Activated naive CD8-positive, alpha-beta T cell treated with anti-CD3 and anti-CD28 coated beads, Interleukin-2, amount 50 U/mL, for 24 hours (primary cell): ENCODE data around the gene HTR3A.

ENCODE experiments used
- ATAC-seq: fragments of 150-1000 bp; cut with Tn5 transposase; one replicate; pipeline ENCODE4 v1.10.0; 2021
- DNase-seq: peaks from one replicate; pipeline ENCODE4 v3.0.0; 2021
- H3K27ac Mint-ChIP-seq: one replicate; pipeline ENCODE4 v1.8.0; 2021; ENCODE audit warnings: mild to moderate bottlenecking, mixed read lengths
- H3K27me3 Mint-ChIP-seq: one replicate; pipeline ENCODE4 v1.8.0; 2021; ENCODE audit warnings: mixed read lengths
- H3K36me3 Mint-ChIP-seq: one replicate; pipeline ENCODE4 v1.8.0; 2021; ENCODE audit warnings: low read depth, mixed read lengths
- H3K4me1 Mint-ChIP-seq: one replicate; pipeline ENCODE4 v1.8.0; 2021; ENCODE audit warnings: mixed read lengths
- H3K4me3 Mint-ChIP-seq: one replicate; pipeline ENCODE4 v1.8.0; 2021; ENCODE audit warnings: mild to moderate bottlenecking, moderate library complexity, mixed read lengths
- H3K9me3 Mint-ChIP-seq: one replicate; pipeline ENCODE4 v1.8.0; 2021; ENCODE audit warnings: mixed read lengths

The HTR3A gene

GRCh38 chr11:113991170-113991569, 16.3 kb downstream of the HTR3A start:
- DNase-seq (peak; percentile 17), ATAC-seq (no peak)
- peaks cover 21% of the 10 kb centered on the region for H3K27me3 Mint-ChIP-seq
- H3K9me3 Mint-ChIP-seq, result no peaks in the 10 kb centered on the region
- no peaks in the 10 kb centered on the region for H3K4me1 Mint-ChIP-seq
- H3K36me3 Mint-ChIP-seq, result no peaks in the 10 kb centered on the region
- no peak overlapping the region for H3K27ac Mint-ChIP-seq
- no peak overlapping the region for H3K4me3 Mint-ChIP-seq

GRCh38 chr11:113991718-113992458, 17.0 kb downstream of the HTR3A start:
- Mint-ChIP-seq H3K4me3 (no peak overlapping the region), H3K9me3 (no peaks in the 10 kb centered on the region), H3K27ac (no peak overlapping the region), H3K4me1 (no peaks in the 10 kb centered on the region), H3K36me3 (no peaks in the 10 kb centered on the region), H3K27me3 (peaks cover 18% of the 10 kb centered on the region)
- DNase-seq (no peak), ATAC-seq (no peak)

GRCh38 chr11:113992459-113993110, 17.7 kb downstream of the HTR3A start:
- H3K27me3 Mint-ChIP-seq, result peaks cover 21% of the 10 kb centered on the region
- no peaks in the 10 kb centered on the region for H3K9me3 Mint-ChIP-seq
- DNase-seq (no peak), ATAC-seq (no peak)
- H3K27ac Mint-ChIP-seq, result no peak overlapping the region
- no peak overlapping the region for H3K4me3 Mint-ChIP-seq
- no peaks in the 10 kb centered on the region for H3K4me1 Mint-ChIP-seq
- no peaks in the 10 kb centered on the region for H3K36me3 Mint-ChIP-seq

- DNase-seq, result peak; percentile 46
- Mint-ChIP-seq H3K4me3 (no peak overlapping the region), H3K27me3 (peaks cover 21% of the 10 kb centered on the region), H3K36me3 (no peaks in the 10 kb centered on the region), H3K27ac (no peak overlapping the region), H3K9me3 (no peaks in the 10 kb centered on the region), H3K4me1 (no peaks in the 10 kb centered on the region)
- no peak for ATAC-seq
Observed at GRCh38 chr11:113994077-113994954, 19.4 kb downstream of the HTR3A start.

GRCh38 chr11:113997473-113997872, 22.6 kb downstream of the HTR3A start:
- ATAC-seq (no peak), DNase-seq (no peak)
- no peaks in the 10 kb centered on the region for H3K9me3 Mint-ChIP-seq
- no peaks in the 10 kb centered on the region for H3K36me3 Mint-ChIP-seq
- no peak overlapping the region for H3K4me3 Mint-ChIP-seq
- H3K27me3 Mint-ChIP-seq, result peaks cover 12% of the 10 kb centered on the region
- no peaks in the 10 kb centered on the region for H3K4me1 Mint-ChIP-seq
- H3K27ac Mint-ChIP-seq, result no peak overlapping the region

- no peak overlapping the region for H3K4me3 Mint-ChIP-seq
- no peak for DNase-seq
- H3K27me3 Mint-ChIP-seq, result peaks cover 5% of the 10 kb centered on the region
- ATAC-seq, result no peak
- H3K9me3 Mint-ChIP-seq, result no peaks in the 10 kb centered on the region
- no peak overlapping the region for H3K27ac Mint-ChIP-seq
- H3K4me1 Mint-ChIP-seq, result no peaks in the 10 kb centered on the region
- no peaks in the 10 kb centered on the region for H3K36me3 Mint-ChIP-seq
Observed at GRCh38 chr11:113998574-113998973, 23.7 kb downstream of the HTR3A start.

GRCh38 chr11:114000526-114000925, 25.6 kb downstream of the HTR3A start:
- no peaks in the 10 kb centered on the region for H3K36me3 Mint-ChIP-seq
- no peak overlapping the region for H3K27ac Mint-ChIP-seq
- H3K4me3 Mint-ChIP-seq, result no peak overlapping the region
- no peak for DNase-seq
- H3K9me3 Mint-ChIP-seq, result no peaks in the 10 kb centered on the region
- H3K27me3 Mint-ChIP-seq, result peaks cover 5% of the 10 kb centered on the region
- peak; percentile 24 for ATAC-seq
- H3K4me1 Mint-ChIP-seq, result no peaks in the 10 kb centered on the region

- DNase-seq, result no peak
- ATAC-seq, result no peak
- Mint-ChIP-seq H3K4me1 (no peaks in the 10 kb centered on the region), H3K9me3 (no peaks in the 10 kb centered on the region), H3K36me3 (no peaks in the 10 kb centered on the region), H3K27ac (no peak overlapping the region), H3K4me3 (no peak overlapping the region), H3K27me3 (peaks cover 5% of the 10 kb centered on the region)
Observed at GRCh38 chr11:114001416-114001815, 26.5 kb downstream of the HTR3A start.

- Mint-ChIP-seq H3K27ac (no peak overlapping the region), H3K9me3 (no peaks in the 10 kb centered on the region), H3K4me3 (no peak overlapping the region), H3K4me1 (no peaks in the 10 kb centered on the region), H3K27me3 (peaks cover 5% of the 10 kb centered on the region), H3K36me3 (no peaks in the 10 kb centered on the region)
- DNase-seq, result no peak
- ATAC-seq, result no peak
Observed at GRCh38 chr11:114008331-114008730, 33.4 kb downstream of the HTR3A start.

- Mint-ChIP-seq H3K4me1 (no peaks in the 10 kb centered on the region), H3K4me3 (no peak overlapping the region), H3K9me3 (no peaks in the 10 kb centered on the region), H3K36me3 (no peaks in the 10 kb centered on the region), H3K27me3 (peaks cover 3% of the 10 kb centered on the region), H3K27ac (no peak overlapping the region)
- DNase-seq, result no peak
- no peak for ATAC-seq
Observed at GRCh38 chr11:114010931-114011330, 36.0 kb downstream of the HTR3A start.

GRCh38 chr11:114011443-114011842, 36.5 kb downstream of the HTR3A start:
- H3K27ac Mint-ChIP-seq, result no peak overlapping the region
- ATAC-seq (no peak), DNase-seq (no peak)
- no peak overlapping the region for H3K4me3 Mint-ChIP-seq
- H3K9me3 Mint-ChIP-seq, result no peaks in the 10 kb centered on the region
- H3K27me3 Mint-ChIP-seq, result peaks cover 3% of the 10 kb centered on the region
- H3K36me3 Mint-ChIP-seq, result no peaks in the 10 kb centered on the region
- no peaks in the 10 kb centered on the region for H3K4me1 Mint-ChIP-seq

- no peak overlapping the region for H3K27ac Mint-ChIP-seq
- ATAC-seq (no peak), DNase-seq (no peak)
- H3K27me3 Mint-ChIP-seq, result peaks cover 3% of the 10 kb centered on the region
- no peaks in the 10 kb centered on the region for H3K9me3 Mint-ChIP-seq
- no peak overlapping the region for H3K4me3 Mint-ChIP-seq
- H3K4me1 Mint-ChIP-seq, result no peaks in the 10 kb centered on the region
- H3K36me3 Mint-ChIP-seq, result no peaks in the 10 kb centered on the region
Observed at GRCh38 chr11:114015117-114015516, 40.2 kb downstream of the HTR3A start.

- Mint-ChIP-seq H3K4me1 (no peaks in the 10 kb centered on the region), H3K27me3 (peaks cover 3% of the 10 kb centered on the region), H3K4me3 (no peak overlapping the region), H3K27ac (no peak overlapping the region), H3K36me3 (no peaks in the 10 kb centered on the region), H3K9me3 (no peaks in the 10 kb centered on the region)
- no peak for ATAC-seq
- DNase-seq, result no peak
Observed at GRCh38 chr11:114016986-114017385, 42.1 kb downstream of the HTR3A start.

GRCh38 chr11:114017723-114018122, 42.8 kb downstream of the HTR3A start:
- H3K4me3 Mint-ChIP-seq, result no peak overlapping the region
- no peak for DNase-seq
- H3K4me1 Mint-ChIP-seq, result no peaks in the 10 kb centered on the region
- H3K9me3 Mint-ChIP-seq, result no peaks in the 10 kb centered on the region
- ATAC-seq, result no peak
- H3K27me3 Mint-ChIP-seq, result no peaks in the 10 kb centered on the region
- no peak overlapping the region for H3K27ac Mint-ChIP-seq
- no peaks in the 10 kb centered on the region for H3K36me3 Mint-ChIP-seq

- ATAC-seq (no peak), DNase-seq (no peak)
- no peak overlapping the region for H3K4me3 Mint-ChIP-seq
- no peaks in the 10 kb centered on the region for H3K9me3 Mint-ChIP-seq
- H3K4me1 Mint-ChIP-seq, result no peaks in the 10 kb centered on the region
- no peak overlapping the region for H3K27ac Mint-ChIP-seq
- H3K36me3 Mint-ChIP-seq, result no peaks in the 10 kb centered on the region
- no peaks in the 10 kb centered on the region for H3K27me3 Mint-ChIP-seq
Observed at GRCh38 chr11:114019046-114019445, 44.1 kb downstream of the HTR3A start.
